Measurements from ENCODE around the gene CCN5. TPM values are rescaled to one million over a fixed set of nuclear protein-coding genes. Genes with fewer than 3 reads are reported as not detected.

CCN5 gene
- total RNA-seq, 3 donors from 2014 or later = 16.1 to 1,283 (median 39.0) TPM

- H3K27me3 ChIP-seq = no peaks in the 10 kb centered on the region
- no peak for TF ChIP-seq POLR2A (IDR thresholded peaks at IDR 0.05)
- TF ChIP-seq CTCF (IDR thresholded peaks at IDR 0.05) = no peak
- no peak for TF ChIP-seq POLR2AphosphoS5 (IDR thresholded peaks at IDR 0.05)
- no peaks in the 10 kb centered on the region for H3K4me1 ChIP-seq
- H3K36me3 ChIP-seq = no peaks in the 10 kb centered on the region
- no peaks in the 10 kb centered on the region for H3K9me3 ChIP-seq
- intact Hi-C loops (cut with DNase I; ENCODE audit: low total_unique reads) = loop anchor here (5.0 to 10.0 kb wide), 2 partner anchors 44 to 177 kb away; no protein-coding TSS in a partner anchor
- no peak overlapping the region for H3K4me3 ChIP-seq
- H3K27ac ChIP-seq = no peak overlapping the region
- DNase-seq (ENCODE audit: low spot score in 2 of 2) = no peak
Measured at GRCh38 chr20:44688053-44688625, 27.0 kb upstream of the CCN5 start.

GRCh38 chr20:44689809-44690208 lies 25.4 kb upstream of the CCN5 start:
- Histone ChIP-seq H3K27ac (peak overlapping the region in 1 of 2 donors; percentile 77), H3K4me1 (no peaks in the 10 kb centered on the region), H3K9me3 (no peaks in the 10 kb centered on the region)

GRCh38 chr20:44690781-44691423 lies 24.3 kb upstream of the CCN5 start:
- intact Hi-C loops (cut with DNase I; ENCODE audit: low total_unique reads) = no loop called here
- Histone ChIP-seq H3K27me3 (no peaks in the 10 kb centered on the region), H3K27ac (peak overlapping the region; percentile 50 to 77), H3K4me1 (no peaks in the 10 kb centered on the region), H3K4me3 (no peak overlapping the region), H3K9me3 (no peaks in the 10 kb centered on the region), H3K36me3 (no peaks in the 10 kb centered on the region)
- TF ChIP-seq CTCF (IDR thresholded peaks at IDR 0.05) (no peak), POLR2AphosphoS5 (IDR thresholded peaks at IDR 0.05) (no peak), POLR2A (IDR thresholded peaks at IDR 0.05) (no peak)
- no peak for DNase-seq (ENCODE audit: low spot score in 2 of 2)

More at GRCh38 chr20:44689809-44690208, 25.4 kb upstream of the CCN5 start:
- Histone ChIP-seq H3K27me3 (no peaks in the 10 kb centered on the region), H3K4me3 (no peak overlapping the region), H3K36me3 (no peaks in the 10 kb centered on the region)
- TF ChIP-seq POLR2A (IDR thresholded peaks at IDR 0.05) (no peak), CTCF (IDR thresholded peaks at IDR 0.05) (no peak), POLR2AphosphoS5 (IDR thresholded peaks at IDR 0.05) (no peak)
- DNase-seq (ENCODE audit: low spot score in 2 of 2) = no peak
- intact Hi-C loops (cut with DNase I; ENCODE audit: low total_unique reads) = loop anchor here (5.0 to 10.0 kb wide), 2 partner anchors 42 to 175 kb away; no protein-coding TSS in a partner anchor

- Histone ChIP-seq H3K4me3 (no peak overlapping the region), H3K27me3 (no peaks in the 10 kb centered on the region), H3K36me3 (no peaks in the 10 kb centered on the region), H3K27ac (peak overlapping the region; percentile 50 to 84), H3K4me1 (peaks cover 0 to 3% of the 10 kb centered on the region in 2 donors), H3K9me3 (no peaks in the 10 kb centered on the region)
- no peak for DNase-seq (ENCODE audit: low spot score in 2 of 2)
- no peak for TF ChIP-seq CTCF (IDR thresholded peaks at IDR 0.05)
- peak; percentile 14 to 71 (median 62) for TF ChIP-seq POLR2AphosphoS5 (IDR thresholded peaks at IDR 0.05)
- intact Hi-C loops (cut with DNase I; ENCODE audit: low total_unique reads) = no loop called here
Measured at GRCh38 chr20:44691424-44692423, 23.4 kb upstream of the CCN5 start.

All from breast epithelium (tissue), 4 donors.